Fibroblast of pulmonary artery (primary cell): ENCODE data around the gene PQBP1.

Experiments used
- DNase-seq: peaks from one replicate; pipeline ENCODE4 v3.0.0-alpha.2; 2010; ENCODE audit warnings: low read depth
- H3K4me3 ChIP-seq: replicated peaks from 2 replicates; pipeline ENCODE4 v1.5.1; 2011; ENCODE audit warnings: low read depth, mild to moderate bottlenecking, control low read depth, low read length, moderate library complexity
- CTCF ChIP-seq: IDR thresholded peaks from 2 replicates; pipeline ENCODE4 v1.5.1; 2011; ENCODE audit warnings: mild to moderate bottlenecking, control low read depth, low read length, inconsistent platforms; ENCODE audit errors: missing control alignments

The PQBP1 gene

GRCh38 chrX:48948589-48948988 is 50.9 kb downstream of the PQBP1 start:
- no peak for DNase-seq
- no peak for TF ChIP-seq CTCF
- H3K4me3 ChIP-seq = no peak overlapping the region
